DND-41 (cell line): ENCODE results near the gene OR7G2.

Experiments
- ATAC-seq: fragments of 200-7000 bp; cut with Tn5 transposase; 3 replicates; pipeline ENCODE4 v1.9.1; 2021; ENCODE audit warnings: low read depth; ENCODE audit not compliant: insufficient read depth
- DNase-seq: peaks from one replicate; pipeline ENCODE4 v3.0.0-alpha.2; 2020
- H2AFZ ChIP-seq: 2 replicates; pipeline ENCODE4 v1.6.0; 2012; ENCODE audit warnings: low read depth, low read length
- H3K27ac ChIP-seq: 2 replicates; pipeline ENCODE4 v1.5.1; 2012; ENCODE audit warnings: low read length, inconsistent platforms
- H3K27me3 ChIP-seq: fragments of 200-600 bp; sonication (generic); 2 replicates; pipeline ENCODE4 v1.6.0; 2012; ENCODE audit warnings: low read length, mild to moderate bottlenecking, inconsistent platforms; ENCODE audit not compliant: insufficient read depth, poor library complexity
- H3K36me3 ChIP-seq: 2 replicates; pipeline ENCODE4 v1.5.1; 2012; ENCODE audit warnings: low read length, inconsistent platforms; ENCODE audit not compliant: insufficient read depth
- H3K4me1 ChIP-seq: 2 replicates; pipeline ENCODE4 v1.5.1; 2012; ENCODE audit warnings: mild to moderate bottlenecking, low read length; ENCODE audit not compliant: insufficient read depth
- H3K4me2 ChIP-seq: 2 replicates; pipeline ENCODE4 v1.6.0; 2012; ENCODE audit warnings: mild to moderate bottlenecking, moderate library complexity, low read length, inconsistent platforms; ENCODE audit not compliant: insufficient read depth
- H3K4me3 ChIP-seq, 2 experiments: fragments of 200-600 bp in 1 of 2; shearing (Covaris generic) in 1 of 2; 2 replicates each; pipeline ENCODE4 v1.5.1; 2012 to 2016; ENCODE audit warnings: inconsistent platforms in 2 of 2, low read length in 2 of 2, mild to moderate bottlenecking in 2 of 2, low read depth in 1 of 2, moderate library complexity in 1 of 2
- H3K79me2 ChIP-seq: 2 replicates; pipeline ENCODE4 v1.6.0; 2012; ENCODE audit warnings: low read length, inconsistent platforms; ENCODE audit not compliant: insufficient read depth
- H3K9ac ChIP-seq: 2 replicates; pipeline ENCODE4 v1.6.0; 2012; ENCODE audit warnings: low read depth, mild to moderate bottlenecking, inconsistent platforms, low read length, moderate library complexity
- H3K9me3 ChIP-seq: 2 replicates; pipeline ENCODE4 v1.5.1; 2012; ENCODE audit warnings: low read length, moderate library complexity, mild to moderate bottlenecking, inconsistent platforms; ENCODE audit not compliant: insufficient read depth, severe bottlenecking
- H4K20me1 ChIP-seq: 2 replicates; pipeline ENCODE4 v1.6.0; 2012; ENCODE audit warnings: low read length; ENCODE audit not compliant: insufficient read depth
- EZH2 ChIP-seq: IDR thresholded peaks from 3 replicates; pipeline ENCODE4 v1.6.1; 2012; ENCODE audit warnings: borderline replicate concordance, low read depth, mild to moderate bottlenecking, moderate library complexity, low read length, inconsistent platforms; ENCODE audit not compliant: severe bottlenecking
- TF ChIP-seq, protein P1 (sequence below): IDR thresholded peaks from 2 replicates; pipeline ENCODE4 v1.5.1; 2012; ENCODE audit warnings: borderline replicate concordance, low read length, moderate library complexity, mild to moderate bottlenecking; ENCODE audit not compliant: poor library complexity, severe bottlenecking; ENCODE audit errors: extremely low read depth

OR7G2 gene

DNA sequence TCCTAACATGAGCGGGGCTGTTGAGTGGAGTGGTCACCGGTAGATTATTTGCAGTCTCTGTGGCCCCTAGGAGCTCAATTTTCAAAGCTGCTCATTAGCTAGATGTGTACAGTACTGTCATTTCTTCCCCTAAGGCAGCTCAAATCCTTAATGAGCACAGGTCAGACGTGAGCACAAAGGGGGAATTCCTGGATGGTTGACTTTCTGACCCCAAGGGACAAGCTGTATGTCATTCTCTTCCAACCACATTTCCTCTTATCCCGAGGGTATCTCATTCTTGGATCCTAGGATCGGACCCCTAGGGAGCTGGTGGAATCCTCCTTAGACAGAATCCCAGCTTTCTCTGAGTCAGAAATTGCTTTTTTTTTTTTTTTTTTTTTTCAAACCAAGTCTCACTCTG, 25.1 kb upstream of the OR7G2 start:
- ATAC-seq, result no peak
- no peaks in the 10 kb centered on the region for H3K9me3 ChIP-seq

DNA sequence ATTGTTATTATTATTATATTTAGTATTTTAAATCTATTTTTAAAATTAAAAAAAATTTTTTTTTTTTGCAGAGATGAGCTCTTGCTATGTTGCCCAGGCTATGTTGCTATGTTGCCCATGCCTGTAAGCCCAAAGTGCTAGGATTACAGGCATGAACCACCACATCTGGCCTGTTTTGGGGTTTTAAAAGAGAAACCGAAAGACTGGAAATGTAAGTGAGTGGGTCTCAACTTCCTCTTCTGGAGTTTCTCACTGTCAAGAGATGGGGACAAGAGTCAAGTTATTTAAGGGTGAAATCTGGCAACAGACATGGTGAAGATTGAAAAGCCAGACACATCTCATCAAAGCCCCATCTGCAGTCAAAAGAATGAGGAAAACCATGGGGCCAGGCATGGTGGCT, 23.7 kb upstream of the OR7G2 start:
- H3K36me3 ChIP-seq, result no peaks in the 10 kb centered on the region
- no peaks in the 10 kb centered on the region for H4K20me1 ChIP-seq
- H3K9ac ChIP-seq, result no peak overlapping the region
- H3K4me3 ChIP-seq, result no peak overlapping the region
- ATAC-seq (peak; percentile 71), DNase-seq (no peak)
- H3K79me2 ChIP-seq, result no peaks in the 10 kb centered on the region
- H3K4me2 ChIP-seq, result no peak overlapping the region
- H2AFZ ChIP-seq, result no peak overlapping the region
- H3K27ac ChIP-seq, result no peak overlapping the region
- H3K4me1 ChIP-seq, result no peaks in the 10 kb centered on the region
- TF ChIP-seq, protein P1, sequence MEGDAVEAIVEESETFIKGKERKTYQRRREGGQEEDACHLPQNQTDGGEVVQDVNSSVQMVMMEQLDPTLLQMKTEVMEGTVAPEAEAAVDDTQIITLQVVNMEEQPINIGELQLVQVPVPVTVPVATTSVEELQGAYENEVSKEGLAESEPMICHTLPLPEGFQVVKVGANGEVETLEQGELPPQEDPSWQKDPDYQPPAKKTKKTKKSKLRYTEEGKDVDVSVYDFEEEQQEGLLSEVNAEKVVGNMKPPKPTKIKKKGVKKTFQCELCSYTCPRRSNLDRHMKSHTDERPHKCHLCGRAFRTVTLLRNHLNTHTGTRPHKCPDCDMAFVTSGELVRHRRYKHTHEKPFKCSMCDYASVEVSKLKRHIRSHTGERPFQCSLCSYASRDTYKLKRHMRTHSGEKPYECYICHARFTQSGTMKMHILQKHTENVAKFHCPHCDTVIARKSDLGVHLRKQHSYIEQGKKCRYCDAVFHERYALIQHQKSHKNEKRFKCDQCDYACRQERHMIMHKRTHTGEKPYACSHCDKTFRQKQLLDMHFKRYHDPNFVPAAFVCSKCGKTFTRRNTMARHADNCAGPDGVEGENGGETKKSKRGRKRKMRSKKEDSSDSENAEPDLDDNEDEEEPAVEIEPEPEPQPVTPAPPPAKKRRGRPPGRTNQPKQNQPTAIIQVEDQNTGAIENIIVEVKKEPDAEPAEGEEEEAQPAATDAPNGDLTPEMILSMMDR, result no peak
- TF ChIP-seq EZH2, result no peak
- no peaks in the 10 kb centered on the region for H3K27me3 ChIP-seq
- H3K9me3 ChIP-seq, result no peaks in the 10 kb centered on the region

More for the DNA sequence above, 25.1 kb upstream of the OR7G2 start:
- Histone ChIP-seq H2AFZ (no peak overlapping the region), H3K27ac (no peak overlapping the region), H3K36me3 (no peaks in the 10 kb centered on the region), H3K4me1 (peaks cover 12% of the 10 kb centered on the region), H3K27me3 (no peaks in the 10 kb centered on the region), H3K9ac (no peak overlapping the region), H3K4me2 (no peak overlapping the region), H3K4me3 (no peak overlapping the region), H4K20me1 (no peaks in the 10 kb centered on the region), H3K79me2 (no peaks in the 10 kb centered on the region)
- no peak for DNase-seq
- TF ChIP-seq EZH2, result no peak
- TF ChIP-seq, protein P1, result no peak

DNA sequence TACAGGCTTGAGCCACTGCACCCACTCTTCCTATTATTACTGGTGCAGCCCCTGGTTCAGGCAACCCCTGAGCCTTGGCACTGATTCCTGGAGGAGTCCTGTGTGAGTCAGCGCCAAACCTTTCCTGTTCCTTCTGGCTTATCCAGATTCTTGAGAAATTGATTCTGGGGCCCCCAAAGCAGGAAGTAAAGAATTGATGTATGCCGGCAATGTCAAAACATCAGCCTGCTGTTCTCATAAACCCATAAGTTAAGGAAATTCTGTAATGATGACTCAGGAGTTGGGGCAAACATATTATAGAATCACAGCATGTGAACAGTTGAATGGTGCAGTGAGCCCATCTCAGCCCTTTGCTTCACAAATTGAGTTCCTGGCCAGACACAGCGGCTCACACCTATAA, 20.9 kb upstream of the OR7G2 start:
- no peak for DNase-seq
- no peaks in the 10 kb centered on the region for H3K36me3 ChIP-seq
- H3K27ac ChIP-seq, result no peak overlapping the region
- no peak overlapping the region for H3K4me3 ChIP-seq
- no peaks in the 10 kb centered on the region for H3K4me1 ChIP-seq
- H3K9ac ChIP-seq, result no peak overlapping the region
- H3K79me2 ChIP-seq, result no peaks in the 10 kb centered on the region
- no peak overlapping the region for H3K4me2 ChIP-seq
- no peaks in the 10 kb centered on the region for H4K20me1 ChIP-seq
- H3K9me3 ChIP-seq, result no peaks in the 10 kb centered on the region
- no peak overlapping the region for H2AFZ ChIP-seq
- TF ChIP-seq EZH2, result no peak
- TF ChIP-seq, protein P1, result no peak
- no peaks in the 10 kb centered on the region for H3K27me3 ChIP-seq
- no peak for ATAC-seq

DNA sequence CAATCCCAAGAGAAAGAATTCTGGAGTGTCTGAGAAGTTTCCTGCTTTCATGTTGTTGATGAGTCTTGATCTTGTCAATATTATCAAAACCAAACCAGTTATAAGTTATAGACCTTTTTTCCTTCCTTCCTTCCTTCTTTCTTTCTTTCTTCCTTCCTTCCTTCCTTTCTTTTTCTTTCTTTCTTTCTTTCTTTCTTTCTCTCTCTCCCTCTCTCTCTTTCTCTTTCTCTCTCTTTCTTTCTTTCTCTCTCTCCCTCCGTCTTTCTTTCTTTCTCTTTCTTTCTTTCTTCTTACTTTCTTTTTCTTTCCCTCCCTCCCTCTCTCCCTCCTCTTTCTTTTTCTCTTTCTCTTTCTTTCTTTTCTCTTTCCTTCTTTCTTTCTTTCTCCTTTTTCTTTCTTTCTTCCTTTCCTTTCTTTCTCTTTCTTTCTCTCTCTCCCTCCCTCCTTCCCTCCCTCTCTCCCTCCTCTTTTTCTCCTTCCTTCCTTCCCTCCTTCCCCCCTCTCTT, 19.7 kb upstream of the OR7G2 start, which contains the start of gene OR7G3:
Gene OR7G3, minus strand, starts transcription at position 51 of the 506 bp plus-strand sequence. Its CDS starts 0 bp downstream, at position 51.
- no peaks in the 10 kb centered on the region for H4K20me1 ChIP-seq
- H3K79me2 ChIP-seq, result no peaks in the 10 kb centered on the region
- no peak within 1 kb of the TSS for H3K4me2 ChIP-seq
- no peaks in the 10 kb centered on the region for H3K4me1 ChIP-seq
- no peaks in the 10 kb centered on the region for H3K9me3 ChIP-seq
- H3K9ac ChIP-seq, result no peak within 1 kb of the TSS
- no peak within 1 kb of the TSS for H3K27ac ChIP-seq
- ATAC-seq, result no peak
- H3K4me3 ChIP-seq, result no peak within 1 kb of the TSS
- no peaks in the 10 kb centered on the region for H3K27me3 ChIP-seq
- no peak for DNase-seq
- H3K36me3 ChIP-seq, result no peaks in the 10 kb centered on the region
- no peak within 1 kb of the TSS for H2AFZ ChIP-seq
- TF ChIP-seq EZH2, result no peak
- TF ChIP-seq, protein P1, result no peak
